Stomach (tissue), 4 donors: ENCODE data around the gene RHBDL1.
A peak's percentile ranks its signal among the peaks of the same experiment; 100 is the strongest.

Source experiments
- CTCF ChIP-seq, 7 experiments: fragments of 450-650 bp in 4 of 7; fragments of 200-600 bp in 3 of 7; sonication (generic) in 3 of 7; IDR thresholded peaks; one replicate each; pipeline ENCODE4 v1.5.1; 2016 to 2019; ENCODE audit warnings: antibody characterized with exemption in 7 of 7, control low read depth in 2 of 7, mild to moderate bottlenecking in 1 of 7
- POLR2AphosphoS5 ChIP-seq, 3 donors: sonication (generic); formaldehyde crosslinking; IDR thresholded peaks; one replicate each; pipeline ENCODE4 v1.6.1; 2016; ENCODE audit warnings: antibody characterized with exemption in 3 of 3

DNA sequence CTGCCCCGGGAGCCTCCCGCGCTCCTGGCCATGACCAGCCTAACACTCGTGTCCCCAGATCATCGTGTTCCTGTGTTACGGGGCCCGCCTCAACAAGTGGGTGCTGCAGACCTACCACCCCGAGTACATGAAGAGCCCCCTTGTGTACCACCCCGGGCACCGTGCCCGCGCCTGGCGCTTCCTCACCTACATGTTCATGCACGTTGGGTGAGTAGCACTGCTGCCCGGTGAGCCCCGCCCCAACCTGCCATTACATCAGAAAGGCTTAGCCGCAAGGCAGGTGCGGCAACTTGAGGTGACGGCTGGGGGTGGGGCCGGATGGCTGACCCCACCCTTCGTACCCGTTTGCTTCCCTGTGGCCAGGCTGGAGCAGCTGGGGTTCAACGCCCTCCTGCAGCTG lies 1.4 kb downstream of the RHBDL1 start:
- TF ChIP-seq POLR2AphosphoS5 (IDR thresholded peaks at IDR 0.05) (peak in 1 of 3 donors; percentile 53), CTCF (IDR thresholded peaks at IDR 0.05) (no peak)
